Stimulated activated CD4-positive, alpha-beta T cell treated with anti-CD3 and anti-CD28 coated beads, Interleukin-12 subunit alpha, Interleukin-12 subunit beta, amount 100 ng/mL, for 4 hours (primary cell): ENCODE results near the gene PGM1.

Source experiments
- DNase-seq: peaks from one replicate; pipeline ENCODE4 v3.0.0-alpha.2; 2020

PGM1 gene

DNA sequence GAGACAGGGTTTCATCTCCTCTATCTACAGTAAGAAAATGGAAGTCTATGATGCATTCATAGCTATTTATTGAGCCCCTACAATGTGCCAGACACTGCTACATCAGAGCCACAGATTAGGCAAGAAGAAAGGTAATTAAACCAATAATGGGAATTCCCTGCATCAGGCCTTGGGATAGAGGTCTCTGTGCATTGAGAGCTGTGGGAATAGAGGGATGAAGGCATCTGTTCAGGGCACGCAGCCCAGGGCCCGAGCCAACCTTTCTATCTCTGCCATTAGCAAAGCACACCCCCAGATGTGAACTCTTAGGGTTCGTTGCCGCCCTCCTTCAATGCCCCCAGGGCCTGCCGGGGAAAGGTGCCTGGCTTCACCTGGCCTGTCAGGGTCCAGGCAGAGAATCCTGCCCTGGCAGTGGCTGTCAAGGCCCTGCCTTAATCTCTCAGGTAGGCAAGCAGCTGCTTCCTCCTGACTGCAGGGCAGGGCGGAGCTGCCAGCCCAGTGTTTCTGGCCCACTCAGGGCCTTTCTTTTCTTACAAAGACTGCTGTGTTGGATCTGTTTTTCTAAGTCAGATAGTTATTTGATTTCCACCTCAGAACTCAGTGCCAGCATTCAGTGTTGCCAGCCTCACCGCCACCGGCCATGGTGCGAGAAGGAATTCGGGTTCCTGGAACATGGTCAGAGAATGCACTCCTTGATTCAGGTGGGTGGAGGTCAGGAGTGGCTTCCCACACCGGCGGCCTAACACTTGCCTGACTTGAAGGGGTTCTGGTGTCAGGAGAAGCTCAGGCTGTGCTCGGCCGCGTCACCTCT lies 76.1 kb downstream of the PGM1 start:
- no peak for DNase-seq

DNA sequence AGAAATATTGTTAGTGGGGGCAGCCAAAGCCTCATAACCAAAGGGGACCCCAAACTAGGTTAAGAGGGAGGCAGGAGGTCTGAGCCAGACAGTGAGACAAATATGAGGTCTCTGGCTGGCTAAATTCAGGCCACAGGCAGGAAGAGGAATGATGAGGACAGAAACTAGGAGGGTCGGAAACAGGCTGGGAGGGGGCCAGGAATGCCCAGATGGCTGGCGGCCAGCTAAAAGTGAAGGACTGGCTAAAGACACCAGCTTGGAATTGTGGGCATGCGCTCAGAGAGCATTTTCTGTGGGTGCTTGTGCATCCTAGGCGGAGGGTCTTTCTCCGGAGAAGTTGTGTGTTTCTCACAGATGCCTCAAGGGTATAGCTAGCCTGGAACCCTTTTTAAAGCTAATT lies 77.0 kb downstream of the PGM1 start:
- no peak for DNase-seq

DNA sequence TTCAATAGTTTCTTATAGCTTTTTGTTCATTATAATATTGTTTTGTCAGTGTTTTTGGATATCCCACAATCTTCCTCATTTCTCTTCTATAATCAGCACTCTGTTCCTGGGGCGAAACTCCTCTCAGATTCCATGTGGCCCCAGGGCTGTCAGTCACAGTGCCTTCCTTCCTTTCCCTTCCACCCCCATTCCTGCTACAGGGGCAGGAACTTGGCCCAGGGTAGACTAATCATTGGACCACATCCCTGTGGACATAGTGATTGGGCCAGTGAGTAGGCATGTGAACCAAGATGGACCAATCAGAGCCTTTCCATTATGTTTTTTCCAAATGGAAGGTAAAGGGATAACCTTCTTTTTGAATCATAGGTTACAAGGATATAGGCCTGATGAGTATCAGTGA lies 78.3 kb downstream of the PGM1 start:
- no peak for DNase-seq

GRCh38 chr1:63674238-63674864 lies 81.1 kb downstream of the PGM1 start:
- DNase-seq, result no peak

DNA sequence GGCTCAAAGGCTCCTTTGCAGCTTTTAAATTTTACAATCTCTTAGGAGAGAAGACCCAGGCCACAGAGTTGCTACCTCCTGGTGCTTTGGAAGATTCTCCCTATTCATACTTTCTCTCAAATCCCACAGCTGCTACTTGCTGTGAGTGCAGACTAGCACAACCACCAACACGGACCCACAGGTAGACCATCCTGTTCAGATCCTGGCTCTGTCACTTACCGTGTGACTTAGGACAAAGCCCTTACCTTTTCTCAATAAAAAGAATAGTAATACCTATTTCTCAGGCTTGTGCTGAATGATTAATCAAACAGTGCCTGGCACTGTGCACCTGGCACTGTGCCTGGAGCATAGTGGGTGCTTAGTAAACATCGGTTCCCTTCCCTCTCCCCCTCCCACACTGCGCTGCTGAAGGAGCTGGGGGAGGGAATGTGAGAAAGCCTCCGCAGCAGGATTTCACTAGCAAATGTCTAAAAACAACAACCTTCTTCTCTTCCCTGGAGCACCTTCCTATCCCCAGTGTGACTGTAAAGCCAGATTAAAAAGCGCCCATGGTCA lies 81.7 kb downstream of the PGM1 start:
- DNase-seq, result no peak

- DNase-seq, result no peak
Measured at GRCh38 chr1:63675420-63675931, 82.3 kb downstream of the PGM1 start.

- DNase-seq, result no peak
Measured at GRCh38 chr1:63677497-63677896, 84.3 kb downstream of the PGM1 start.

- DNase-seq, result no peak
Measured at GRCh38 chr1:63678200-63678599, 85.0 kb downstream of the PGM1 start.

- DNase-seq, result no peak
Measured at GRCh38 chr1:63679076-63679475, 85.9 kb downstream of the PGM1 start.

GRCh38 chr1:63679589-63679988 lies 86.4 kb downstream of the PGM1 start:
- DNase-seq, result no peak

DNA sequence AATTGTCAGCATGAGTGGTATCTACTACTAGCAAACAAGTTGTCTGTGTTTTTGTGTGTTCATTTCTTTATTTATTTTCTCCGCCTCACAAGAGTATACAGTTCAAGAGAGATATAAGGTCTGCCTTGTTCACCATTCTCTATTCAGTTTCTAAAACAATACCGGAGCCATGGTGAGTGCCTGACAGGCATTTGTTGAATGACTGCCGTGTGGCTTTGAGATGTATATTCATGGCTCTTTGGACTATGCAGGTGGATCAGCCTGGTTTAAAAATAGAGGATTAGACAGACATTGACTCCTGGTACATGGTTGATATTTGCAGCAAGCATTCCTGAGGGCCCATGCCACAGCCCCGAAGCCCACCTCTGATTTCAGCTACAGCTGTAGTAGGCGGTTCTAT lies 89.7 kb downstream of the PGM1 start:
- DNase-seq, result no peak

DNA sequence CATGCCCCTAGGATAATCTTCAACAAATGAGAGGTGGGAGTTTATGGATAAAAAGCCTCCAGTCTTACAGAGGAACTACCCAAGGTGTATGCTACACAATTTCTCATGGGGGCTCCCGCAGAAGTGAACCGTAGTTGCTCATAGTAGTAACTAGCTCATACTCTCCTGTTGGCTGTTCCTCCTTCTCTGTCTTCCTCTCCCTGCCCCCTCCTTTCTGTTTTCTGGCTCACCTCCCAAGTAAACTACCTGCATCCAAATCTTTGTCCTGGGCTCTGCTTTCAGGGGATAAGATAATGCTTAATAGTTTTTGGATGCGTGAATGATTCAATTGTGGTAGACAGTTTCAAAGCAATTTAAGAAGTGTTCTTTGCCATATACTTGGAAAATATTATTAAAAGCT lies 90.5 kb downstream of the PGM1 start:
- no peak for DNase-seq

- no peak for DNase-seq
Measured at GRCh38 chr1:63686696-63687095, 93.5 kb downstream of the PGM1 start.

- no peak for DNase-seq
Measured at GRCh38 chr1:63688302-63688890, 95.2 kb downstream of the PGM1 start.

- no peak for DNase-seq
Measured at GRCh38 chr1:63690966-63691700, 97.9 kb downstream of the PGM1 start.

GRCh38 chr1:63691701-63692425 lies 98.7 kb downstream of the PGM1 start:
- no peak for DNase-seq

DNA sequence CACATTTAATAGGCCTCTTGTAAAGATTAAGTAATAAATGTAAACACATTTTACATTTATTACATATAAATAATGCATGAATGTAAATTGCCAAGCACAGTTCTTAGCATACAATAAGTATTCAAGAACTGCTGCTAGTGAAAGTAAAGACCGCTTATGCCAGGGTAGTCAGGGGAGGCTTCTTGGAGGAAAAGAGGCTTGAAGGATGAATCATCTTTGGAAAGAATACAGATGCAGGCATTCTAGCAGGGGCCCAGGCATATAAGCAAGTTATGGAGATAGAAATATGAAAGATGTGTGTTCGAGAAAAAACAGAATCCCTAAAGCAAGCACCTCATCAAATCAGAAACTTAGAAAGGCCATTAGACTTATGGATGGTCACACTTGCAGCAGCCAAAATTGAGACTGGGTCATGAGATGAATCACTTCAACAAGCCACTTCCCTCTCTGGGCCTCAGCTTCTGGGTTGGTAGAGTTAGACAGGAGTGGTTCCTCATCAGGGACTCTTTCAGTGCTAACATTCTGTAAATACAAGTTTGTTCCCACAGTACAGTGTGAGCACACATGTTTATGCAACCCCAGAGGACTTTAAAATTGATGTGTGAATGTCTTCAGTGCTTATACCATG lies 100.8 kb downstream of the PGM1 start:
- no peak for DNase-seq

- no peak for DNase-seq
Measured at GRCh38 chr1:63698001-63698838, 105.0 kb downstream of the PGM1 start.

DNA sequence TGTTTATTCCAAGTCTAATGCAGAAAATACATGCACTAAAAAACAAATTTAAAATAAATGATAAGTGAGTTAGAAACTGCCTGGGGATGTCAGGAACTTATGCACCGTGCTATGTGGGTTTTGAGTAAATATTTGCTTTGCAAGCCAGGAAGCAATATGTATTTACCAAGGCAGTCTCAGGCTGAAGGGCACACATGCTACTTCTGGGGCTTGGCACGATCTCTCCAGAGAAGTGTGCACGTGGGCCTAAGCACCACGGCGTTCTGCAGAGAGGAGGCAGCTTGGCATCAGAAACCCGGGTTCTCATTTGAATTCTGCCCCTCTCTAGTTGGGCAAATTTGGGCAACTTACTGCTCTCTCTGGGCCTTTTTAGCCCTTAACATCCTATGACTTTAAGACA lies 108.0 kb downstream of the PGM1 start:
- no peak for DNase-seq

- DNase-seq, result no peak
Measured at GRCh38 chr1:63703701-63704107, 110.5 kb downstream of the PGM1 start.

- DNase-seq, result no peak
Measured at GRCh38 chr1:63704443-63704842, 111.2 kb downstream of the PGM1 start.
